DOHH2 (cell line): ENCODE results near the gene CHEK2.
"Not testable (repeated sequence)": the region's sequence is repeated elsewhere in the genome, so short reads cannot be mapped to it uniquely, and the experiment has no call there.

Experiments
- EZH2phosphoT487 ChIP-seq: fragments of 200-600 bp; sonication (generic); IDR thresholded peaks from 2 replicates; pipeline ENCODE4 v1.6.1; 2017; ENCODE audit warnings: borderline replicate concordance, mild to moderate bottlenecking, antibody characterized with exemption, low read length, moderate library complexity, mixed read lengths
- TF ChIP-seq, protein P1 (sequence below): fragments of 200-600 bp; sonication (generic); IDR thresholded peaks from one replicate; pipeline ENCODE4 v1.5.1; 2014; ENCODE audit warnings: antibody characterized with exemption, mild to moderate bottlenecking, low read depth, low read length; ENCODE audit not compliant: poor library complexity, severe bottlenecking

DNA sequence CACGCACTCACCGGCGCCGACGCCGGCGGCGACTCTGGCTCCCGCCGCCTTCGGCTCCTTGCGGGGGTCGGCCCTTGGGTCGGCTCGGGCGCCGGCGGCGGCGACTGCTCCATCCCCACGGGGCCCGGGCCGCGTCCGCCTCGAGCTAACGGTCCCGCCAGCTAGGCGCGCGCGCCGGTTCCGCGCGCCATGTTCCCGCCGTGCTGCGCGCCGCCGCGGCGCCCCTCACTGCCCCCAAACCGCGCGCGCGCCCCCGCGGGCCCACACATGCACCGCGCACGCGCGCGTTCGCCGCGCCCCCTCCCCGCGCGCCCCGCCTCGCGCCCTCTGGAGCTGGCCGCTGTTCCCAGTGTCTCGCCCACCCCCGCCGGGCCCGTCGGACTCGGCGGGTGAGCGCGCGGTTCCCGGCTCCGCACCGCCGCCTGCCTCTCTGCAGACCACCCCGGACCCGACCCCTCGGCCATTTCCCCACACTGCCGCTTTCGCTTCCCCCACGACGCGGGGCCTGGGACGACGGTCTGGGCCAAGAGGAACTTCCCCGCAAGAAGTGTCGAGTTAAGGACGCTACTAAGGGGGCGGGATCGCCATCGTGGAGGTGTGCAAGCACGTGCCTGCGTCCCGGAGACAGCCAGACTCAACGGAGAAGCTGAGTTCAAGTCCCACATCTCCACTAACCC lies 61.9 kb downstream of the CHEK2 start, which contains the start of gene TTC28:
- TF ChIP-seq, protein P1, sequence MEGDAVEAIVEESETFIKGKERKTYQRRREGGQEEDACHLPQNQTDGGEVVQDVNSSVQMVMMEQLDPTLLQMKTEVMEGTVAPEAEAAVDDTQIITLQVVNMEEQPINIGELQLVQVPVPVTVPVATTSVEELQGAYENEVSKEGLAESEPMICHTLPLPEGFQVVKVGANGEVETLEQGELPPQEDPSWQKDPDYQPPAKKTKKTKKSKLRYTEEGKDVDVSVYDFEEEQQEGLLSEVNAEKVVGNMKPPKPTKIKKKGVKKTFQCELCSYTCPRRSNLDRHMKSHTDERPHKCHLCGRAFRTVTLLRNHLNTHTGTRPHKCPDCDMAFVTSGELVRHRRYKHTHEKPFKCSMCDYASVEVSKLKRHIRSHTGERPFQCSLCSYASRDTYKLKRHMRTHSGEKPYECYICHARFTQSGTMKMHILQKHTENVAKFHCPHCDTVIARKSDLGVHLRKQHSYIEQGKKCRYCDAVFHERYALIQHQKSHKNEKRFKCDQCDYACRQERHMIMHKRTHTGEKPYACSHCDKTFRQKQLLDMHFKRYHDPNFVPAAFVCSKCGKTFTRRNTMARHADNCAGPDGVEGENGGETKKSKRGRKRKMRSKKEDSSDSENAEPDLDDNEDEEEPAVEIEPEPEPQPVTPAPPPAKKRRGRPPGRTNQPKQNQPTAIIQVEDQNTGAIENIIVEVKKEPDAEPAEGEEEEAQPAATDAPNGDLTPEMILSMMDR = not testable (repeated sequence)
- TF ChIP-seq EZH2phosphoT487 = not testable (repeated sequence)
